ENCODE measurements around the gene ASTN2. TPM values are rescaled to one million over a fixed set of nuclear protein-coding genes. Genes with fewer than 3 reads are reported as not detected.

Gene ASTN2
- total RNA-seq, 2 experiments from 2014 or later: 1.7 to 4.2 TPM

GRCh38 chr9:117341151-117341550 is 73.7 kb downstream of the ASTN2 start:
- Histone ChIP-seq H3K27ac (ENCODE audit: low read depth, low read length, poor library complexity, severe bottlenecking) (no peak overlapping the region), H3K4me3 (ENCODE audit: low read depth, low read length, poor library complexity, severe bottlenecking) (no peak overlapping the region), H3K79me2 (ENCODE audit: insufficient read depth, low read depth, low read length) (no peaks in the 10 kb centered on the region), H4K20me1 (ENCODE audit: insufficient read depth, low read length) (no peaks in the 10 kb centered on the region), H3K4me2 (ENCODE audit: low read length) (no peak overlapping the region), H3K9me2 (ENCODE audit: insufficient read depth, low read length) (no peaks in the 10 kb centered on the region), H3K36me3 (ENCODE audit: insufficient read depth, low read length) (no peaks in the 10 kb centered on the region), H3K9me3 (ENCODE audit: low read length) (no peaks in the 10 kb centered on the region), H3K4me1 (ENCODE audit: insufficient read depth, low read length, poor library complexity, severe bottlenecking) (no peaks in the 10 kb centered on the region), H2AFZ (ENCODE audit: low read length) (no peak overlapping the region)
- DNase-seq (ENCODE audit: low spot score): no peak
- intact Hi-C loops (cut with micrococcal nuclease; ENCODE audit: unreplicated experiment): no loop called here
- TF ChIP-seq CTCF (conservative IDR thresholded peaks at IDR 0.05; ENCODE audit: low read length): no peak
- no peak for TF ChIP-seq EZH2phosphoT487 (IDR thresholded peaks at IDR 0.05; ENCODE audit: borderline replicate concordance, low read depth, low read length)
- BruUV-seq (replicated peaks): no TSS peak
- ChIA-PET POLR2A (no interaction called here), CTCF (ENCODE audit: unreplicated experiment) (no interaction called here)

GRCh38 chr9:117340422-117340821 is 74.4 kb downstream of the ASTN2 start:
- Histone ChIP-seq H3K4me3 (ENCODE audit: low read depth, low read length, poor library complexity, severe bottlenecking) (no peak overlapping the region), H4K20me1 (ENCODE audit: insufficient read depth, low read length) (no peaks in the 10 kb centered on the region), H3K27ac (ENCODE audit: low read depth, low read length, poor library complexity, severe bottlenecking) (no peak overlapping the region), H3K9me3 (ENCODE audit: low read length) (no peaks in the 10 kb centered on the region), H3K36me3 (ENCODE audit: insufficient read depth, low read length) (no peaks in the 10 kb centered on the region), H3K79me2 (ENCODE audit: insufficient read depth, low read depth, low read length) (no peaks in the 10 kb centered on the region), H3K9me2 (ENCODE audit: insufficient read depth, low read length) (no peaks in the 10 kb centered on the region), H3K4me1 (ENCODE audit: insufficient read depth, low read length, poor library complexity, severe bottlenecking) (no peaks in the 10 kb centered on the region), H3K4me2 (ENCODE audit: low read length) (no peak overlapping the region), H2AFZ (ENCODE audit: low read length) (no peak overlapping the region)
- ChIA-PET CTCF (ENCODE audit: unreplicated experiment) (no interaction called here), POLR2A (no interaction called here)
- TF ChIP-seq EZH2phosphoT487 (IDR thresholded peaks at IDR 0.05; ENCODE audit: borderline replicate concordance, low read depth, low read length) (no peak), CTCF (conservative IDR thresholded peaks at IDR 0.05; ENCODE audit: low read length) (no peak)
- no peak for DNase-seq (ENCODE audit: low spot score)
- BruUV-seq (replicated peaks): no TSS peak
- intact Hi-C loops (cut with micrococcal nuclease; ENCODE audit: unreplicated experiment): no loop called here

GRCh38 chr9:117335837-117336433 is 78.9 kb downstream of the ASTN2 start:
- BruUV-seq (replicated peaks): no TSS peak
- H3K36me3 ChIP-seq (ENCODE audit: insufficient read depth, low read length): no peaks in the 10 kb centered on the region
- intact Hi-C loops (cut with micrococcal nuclease; ENCODE audit: unreplicated experiment): no loop called here
- no peaks in the 10 kb centered on the region for H3K4me1 ChIP-seq (ENCODE audit: insufficient read depth, low read length, poor library complexity, severe bottlenecking)
- ChIA-PET POLR2A (no interaction called here), CTCF (ENCODE audit: unreplicated experiment) (no interaction called here)
- H3K9me2 ChIP-seq (ENCODE audit: insufficient read depth, low read length): no peaks in the 10 kb centered on the region
- no peaks in the 10 kb centered on the region for H3K9me3 ChIP-seq (ENCODE audit: low read length)
- TF ChIP-seq CTCF (conservative IDR thresholded peaks at IDR 0.05; ENCODE audit: low read length) (no peak), EZH2phosphoT487 (IDR thresholded peaks at IDR 0.05; ENCODE audit: borderline replicate concordance, low read depth, low read length) (no peak)
- no peak overlapping the region for H3K27ac ChIP-seq (ENCODE audit: low read depth, low read length, poor library complexity, severe bottlenecking)
- H3K4me2 ChIP-seq (ENCODE audit: low read length): no peak overlapping the region
- H2AFZ ChIP-seq (ENCODE audit: low read length): no peak overlapping the region
- no peaks in the 10 kb centered on the region for H4K20me1 ChIP-seq (ENCODE audit: insufficient read depth, low read length)
- no peak for DNase-seq (ENCODE audit: low spot score)
- no peak overlapping the region for H3K4me3 ChIP-seq (ENCODE audit: low read depth, low read length, poor library complexity, severe bottlenecking)
- no peaks in the 10 kb centered on the region for H3K79me2 ChIP-seq (ENCODE audit: insufficient read depth, low read depth, low read length)
